T-helper 9 cell (primary cell): ENCODE results near the gene PIH1D1.

Source experiments
- DNase-seq: peaks from one replicate; pipeline ENCODE4 v3.0.0-alpha.2; 2020

Gene PIH1D1

GRCh38 chr19:49415102-49415809 lies 36.4 kb downstream of the PIH1D1 start:
- DNase-seq, result no peak

- DNase-seq, result no peak
Observed at GRCh38 chr19:49414256-49414655, 37.4 kb downstream of the PIH1D1 start.

- no peak for DNase-seq
Observed at GRCh38 chr19:49413348-49413747, 38.3 kb downstream of the PIH1D1 start.

GRCh38 chr19:49411681-49412326 lies 39.8 kb downstream of the PIH1D1 start:
- DNase-seq, result no peak

- DNase-seq, result no peak
Observed at GRCh38 chr19:49409441-49410029, 42.1 kb downstream of the PIH1D1 start.

GRCh38 chr19:49408816-49409440 lies 42.7 kb downstream of the PIH1D1 start:
- DNase-seq, result no peak

- no peak for DNase-seq
Observed at GRCh38 chr19:49407482-49408015, 44.1 kb downstream of the PIH1D1 start.

- no peak for DNase-seq
Observed at GRCh38 chr19:49407079-49407478, 44.5 kb downstream of the PIH1D1 start.

- no peak for DNase-seq
Observed at GRCh38 chr19:49403404-49404187, 48.0 kb downstream of the PIH1D1 start.

GRCh38 chr19:49400029-49400428 lies 51.6 kb downstream of the PIH1D1 start:
- no peak for DNase-seq

GRCh38 chr19:49398931-49399330 lies 52.7 kb downstream of the PIH1D1 start:
- DNase-seq, result no peak

GRCh38 chr19:49398001-49398615 lies 53.5 kb downstream of the PIH1D1 start:
- DNase-seq, result no peak

- DNase-seq, result no peak
Observed at GRCh38 chr19:49396738-49397505, 54.7 kb downstream of the PIH1D1 start.
